Hepatocyte (in vitro differentiated cells): ENCODE data around the gene DPY19L1. TPM values are rescaled to one million over a fixed set of nuclear protein-coding genes. Genes with fewer than 3 reads are reported as not detected.
A peak's percentile ranks its signal among the peaks of the same experiment; 100 is the strongest.
"Not testable (repeated sequence)": the region's sequence is repeated elsewhere in the genome, so short reads cannot be mapped to it uniquely, and the experiment has no call there.

ENCODE experiments used
- DNase-seq: peaks from one replicate; pipeline ENCODE4 v3.0.0-alpha.2; 2016; ENCODE audit warnings: low spot score
- H2AFZ ChIP-seq: fragments of 200-600 bp; sonication (generic); 2 replicates; pipeline ENCODE4 v1.6.0; 2016; ENCODE audit warnings: antibody characterized with exemption, mild to moderate bottlenecking
- H3K27ac ChIP-seq: fragments of 200-600 bp; sonication (generic); 2 replicates; pipeline ENCODE4 v1.5.1; 2016; ENCODE audit warnings: mild to moderate bottlenecking
- H3K27me3 ChIP-seq: fragments of 200-600 bp; sonication (generic); 2 replicates; pipeline ENCODE4 v1.6.1; 2016
- H3K36me3 ChIP-seq: fragments of 200-600 bp; sonication (generic); replicated peaks from 2 replicates; pipeline ENCODE4 v1.5.1; 2016; ENCODE audit warnings: low read depth; ENCODE audit not compliant: insufficient read depth
- H3K4me1 ChIP-seq: fragments of 200-600 bp; sonication (generic); 2 replicates; pipeline ENCODE4 v1.5.1; 2016; ENCODE audit warnings: mild to moderate bottlenecking, moderate library complexity; ENCODE audit not compliant: insufficient read depth
- H3K4me2 ChIP-seq: fragments of 200-600 bp; sonication (generic); 2 replicates; pipeline ENCODE4 v1.6.0; 2016
- H3K4me3 ChIP-seq: fragments of 200-600 bp; sonication (generic); 2 replicates; pipeline ENCODE4 v1.5.1; 2016; ENCODE audit warnings: mild to moderate bottlenecking
- H3K79me2 ChIP-seq: fragments of 200-600 bp; sonication (generic); 2 replicates; pipeline ENCODE4 v1.6.0; 2017; ENCODE audit warnings: mild to moderate bottlenecking
- H3K9me2 ChIP-seq: fragments of 200-600 bp; sonication (generic); replicated peaks from 2 replicates; pipeline ENCODE4 v1.6.0; 2017; ENCODE audit warnings: mild to moderate bottlenecking; ENCODE audit not compliant: insufficient read depth
- H3K9me3 ChIP-seq: fragments of 200-600 bp; sonication (generic); 2 replicates; pipeline ENCODE4 v1.5.1; 2016; ENCODE audit warnings: low read depth, mild to moderate bottlenecking
- H4K20me1 ChIP-seq: fragments of 200-600 bp; sonication (generic); 2 replicates; pipeline ENCODE4 v1.6.0; 2016; ENCODE audit warnings: mild to moderate bottlenecking; ENCODE audit not compliant: insufficient read depth, poor library complexity, severe bottlenecking
- CTCF ChIP-seq: fragments of 200-600 bp; sonication (generic); IDR thresholded peaks from 2 replicates; pipeline ENCODE4 v1.5.1; 2016; ENCODE audit warnings: antibody characterized with exemption, mild to moderate bottlenecking; ENCODE audit not compliant: poor library complexity
- EZH2 ChIP-seq: fragments of 200-600 bp; sonication (generic); IDR thresholded peaks from 2 replicates; pipeline ENCODE4 v1.6.1; 2016; ENCODE audit warnings: antibody characterized with exemption, mild to moderate bottlenecking, borderline replicate concordance
- EZH2phosphoT487 ChIP-seq: fragments of 200-600 bp; sonication (generic); IDR thresholded peaks from one replicate; pipeline ENCODE4 v1.6.1; 2018; ENCODE audit warnings: antibody characterized with exemption, mild to moderate bottlenecking, low read depth, moderate library complexity; ENCODE audit not compliant: unreplicated experiment, severe bottlenecking
- WGBS: methylation state at CpG from one replicate; pipeline ENCODE4 v1.1.6; 2016; ENCODE audit warnings: low lambda C conversion rate; ENCODE audit errors: missing lambda C conversion rate; 5-methylcytosine and 5-hydroxymethylcytosine counted together
- polyA plus RNA-seq: library from polyadenylated mRNA; unstranded; fragments of >200 nt; fragmentation: Nextera tagmentation; extraction: Ambion mirVana; gene quantifications from 2 replicates; pipeline ENCODE4 v1.2.1, GENCODE V29; 2016
- total RNA-seq: library from RNA; depleted of rRNA; stranded (reverse); fragments of >200 nt; gene quantifications from 2 replicates; pipeline ENCODE4 v1.2.3, GENCODE V29; 2014

The DPY19L1 gene
- total and polyA plus RNA-seq, 2 experiments from 2014 or later, result 7.6 to 16.7 TPM

DNA sequence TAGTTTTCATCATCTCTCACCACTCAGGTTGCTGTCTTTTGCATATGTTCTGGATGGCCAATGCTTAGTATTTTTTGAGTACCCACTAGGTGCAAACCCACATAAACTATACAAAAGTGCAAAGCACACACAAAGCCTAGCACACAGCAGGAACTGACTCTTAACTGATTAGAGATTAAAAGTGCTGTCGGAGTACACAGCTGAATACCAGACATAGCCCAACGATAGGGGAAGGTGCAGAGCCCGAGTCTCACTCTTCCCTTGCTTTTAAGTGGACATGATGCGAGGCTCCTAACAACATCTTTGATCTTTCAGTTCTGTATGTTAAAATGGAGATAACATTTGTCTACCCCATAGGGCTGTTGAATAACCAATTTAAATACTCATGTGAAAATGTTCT, 90.8 kb downstream of the DPY19L1 start:
- Histone ChIP-seq H3K27ac (no peak overlapping the region), H3K4me3 (no peak overlapping the region), H4K20me1 (no peaks in the 10 kb centered on the region), H3K9me3 (no peaks in the 10 kb centered on the region), H3K27me3 (no peaks in the 10 kb centered on the region), H3K4me2 (no peak overlapping the region), H2AFZ (no peak overlapping the region), H3K4me1 (no peaks in the 10 kb centered on the region), H3K79me2 (no peaks in the 10 kb centered on the region), H3K9me2 (no peaks in the 10 kb centered on the region), H3K36me3 (no peaks in the 10 kb centered on the region)
- 42% methylated on average over 4 of the region's 4 CpGs for WGBS
- TF ChIP-seq EZH2 (no peak), CTCF (no peak), EZH2phosphoT487 (no peak)
- DNase-seq, result no peak

DNA sequence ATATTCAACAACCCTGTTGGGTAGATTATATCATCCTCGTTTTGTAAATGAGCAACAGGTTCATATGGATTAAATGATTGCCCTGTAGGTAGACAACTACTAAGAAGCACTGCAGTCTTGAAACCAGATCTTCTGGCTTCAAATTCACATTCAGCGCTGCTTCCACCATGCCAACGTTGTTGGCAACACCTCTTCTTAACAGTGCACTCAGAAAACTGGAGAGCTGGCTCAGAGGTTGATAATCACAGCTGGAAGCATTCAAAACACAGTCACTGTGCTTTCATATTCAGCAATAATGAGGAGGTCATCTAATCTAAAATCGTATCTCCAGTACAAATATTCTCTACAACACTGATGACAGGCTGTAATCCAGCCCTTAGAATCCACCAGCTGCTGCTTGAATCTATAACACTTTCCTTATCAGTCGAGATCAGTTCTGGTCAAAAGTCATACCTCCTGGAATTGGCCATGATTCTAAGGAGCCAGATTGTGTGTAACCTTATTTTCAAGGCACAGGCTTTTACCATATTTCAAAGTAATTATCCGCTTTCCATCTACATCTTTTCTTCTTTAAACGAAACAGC, 91.3 kb downstream of the DPY19L1 start:
- not testable (repeated sequence) for H3K27me3 ChIP-seq, H3K36me3 ChIP-seq, H3K9me3 ChIP-seq, DNase-seq, H3K79me2 ChIP-seq, H3K4me1 ChIP-seq, H2AFZ ChIP-seq, H3K4me3 ChIP-seq, H3K27ac ChIP-seq, H4K20me1 ChIP-seq, H3K9me2 ChIP-seq, H3K4me2 ChIP-seq
- 59% methylated on average over 7 of the region's 7 CpGs for WGBS

- no peak for TF ChIP-seq EZH2phosphoT487
- TF ChIP-seq CTCF, result no peak
- TF ChIP-seq EZH2, result no peak
- peak; percentile 29 for DNase-seq
- no peak overlapping the region for H3K27ac ChIP-seq
- no peak overlapping the region for H3K4me3 ChIP-seq
- no peaks in the 10 kb centered on the region for H3K9me2 ChIP-seq
- H3K36me3 ChIP-seq, result no peaks in the 10 kb centered on the region
- no peaks in the 10 kb centered on the region for H3K79me2 ChIP-seq
- no peaks in the 10 kb centered on the region for H3K4me1 ChIP-seq
- no peaks in the 10 kb centered on the region for H4K20me1 ChIP-seq
- H3K9me3 ChIP-seq, result no peaks in the 10 kb centered on the region
- no peak overlapping the region for H2AFZ ChIP-seq
- no peak overlapping the region for H3K4me2 ChIP-seq
- 59% methylated on average over 6 of the region's 6 CpGs for WGBS
- no peaks in the 10 kb centered on the region for H3K27me3 ChIP-seq
Observed at GRCh38 chr7:34939175-34939574, 98.1 kb downstream of the DPY19L1 start.

- WGBS, result 65% methylated on average over 2 of the region's 2 CpGs
- not testable (repeated sequence) for H3K4me2 ChIP-seq, H3K79me2 ChIP-seq, H3K9me2 ChIP-seq, H3K4me3 ChIP-seq, H3K27ac ChIP-seq, H3K36me3 ChIP-seq, H3K27me3 ChIP-seq, H3K9me3 ChIP-seq, H3K4me1 ChIP-seq, H4K20me1 ChIP-seq, H2AFZ ChIP-seq
- peak; percentile 9 for DNase-seq
Observed at GRCh38 chr7:34935735-34936165, 101.5 kb downstream of the DPY19L1 start.

DNA sequence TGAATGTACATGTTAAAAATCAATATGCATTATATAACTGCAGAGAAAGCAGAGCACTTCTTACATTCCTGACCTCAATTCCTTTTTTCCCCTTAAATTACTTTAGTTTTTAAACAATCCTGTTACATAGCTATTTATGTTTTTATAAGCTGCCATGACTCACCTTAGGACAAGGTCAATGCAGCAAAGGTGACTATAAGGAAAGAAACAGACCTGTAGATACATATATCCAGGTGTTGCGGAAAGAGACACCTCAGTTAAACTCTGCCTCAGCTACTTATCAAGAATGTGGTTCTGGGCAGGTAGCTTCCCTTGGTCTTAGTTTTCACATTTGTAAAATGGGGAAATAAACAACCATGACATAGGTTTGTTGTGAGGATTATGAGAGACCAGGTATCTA, 105.5 kb downstream of the DPY19L1 start:
- Histone ChIP-seq H3K9me3 (no peaks in the 10 kb centered on the region), H2AFZ (no peak overlapping the region), H3K79me2 (no peaks in the 10 kb centered on the region), H3K27ac (no peak overlapping the region), H3K36me3 (no peaks in the 10 kb centered on the region), H3K4me2 (no peak overlapping the region), H3K9me2 (no peaks in the 10 kb centered on the region), H3K27me3 (no peaks in the 10 kb centered on the region), H3K4me3 (no peak overlapping the region), H4K20me1 (no peaks in the 10 kb centered on the region), H3K4me1 (no peaks in the 10 kb centered on the region)
- TF ChIP-seq EZH2phosphoT487 (no peak), EZH2 (no peak)
- no peak for DNase-seq
- 94% methylated on average over 1 of the region's 1 CpG for WGBS

DNA sequence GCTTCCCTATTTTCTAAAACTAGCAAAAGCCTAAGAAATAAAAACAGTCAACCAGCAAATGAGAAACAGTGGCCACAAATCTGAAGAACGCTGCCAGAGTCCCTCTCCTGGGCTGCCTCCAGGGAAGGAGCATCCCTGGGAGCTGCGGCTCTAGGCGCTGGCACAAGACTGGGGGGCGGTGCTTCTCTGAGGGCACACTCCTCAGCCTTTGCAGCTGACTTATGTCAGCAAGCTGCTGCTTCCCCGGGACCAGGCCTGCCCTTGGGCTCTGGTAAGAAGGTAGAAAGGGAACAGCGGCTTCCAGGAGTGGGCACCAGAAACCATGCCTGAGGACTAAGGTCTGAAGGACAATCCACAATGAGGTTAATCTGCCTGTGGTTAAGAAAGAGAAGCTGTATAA, 107.5 kb downstream of the DPY19L1 start:
- DNase-seq, H2AFZ ChIP-seq, H3K79me2 ChIP-seq, H3K4me1 ChIP-seq, H3K27ac ChIP-seq, H3K4me3 ChIP-seq, H4K20me1 ChIP-seq, H3K9me2 ChIP-seq, H3K4me2 ChIP-seq, H3K36me3 ChIP-seq, H3K27me3 ChIP-seq, H3K9me3 ChIP-seq: not testable (repeated sequence)
- 89% methylated on average over 6 of the region's 6 CpGs for WGBS
